ENCODE measurements around the gene FOXD4L1. TPM values are rescaled to one million over a fixed set of nuclear protein-coding genes. Genes with fewer than 3 reads are reported as not detected.
"Not testable (repeated sequence)": the region's sequence is repeated elsewhere in the genome, so short reads cannot be mapped to it uniquely, and the experiment has no call there.

The FOXD4L1 gene
- total RNA-seq, 1 donor from 2014 or later: 0.44 TPM

DNA sequence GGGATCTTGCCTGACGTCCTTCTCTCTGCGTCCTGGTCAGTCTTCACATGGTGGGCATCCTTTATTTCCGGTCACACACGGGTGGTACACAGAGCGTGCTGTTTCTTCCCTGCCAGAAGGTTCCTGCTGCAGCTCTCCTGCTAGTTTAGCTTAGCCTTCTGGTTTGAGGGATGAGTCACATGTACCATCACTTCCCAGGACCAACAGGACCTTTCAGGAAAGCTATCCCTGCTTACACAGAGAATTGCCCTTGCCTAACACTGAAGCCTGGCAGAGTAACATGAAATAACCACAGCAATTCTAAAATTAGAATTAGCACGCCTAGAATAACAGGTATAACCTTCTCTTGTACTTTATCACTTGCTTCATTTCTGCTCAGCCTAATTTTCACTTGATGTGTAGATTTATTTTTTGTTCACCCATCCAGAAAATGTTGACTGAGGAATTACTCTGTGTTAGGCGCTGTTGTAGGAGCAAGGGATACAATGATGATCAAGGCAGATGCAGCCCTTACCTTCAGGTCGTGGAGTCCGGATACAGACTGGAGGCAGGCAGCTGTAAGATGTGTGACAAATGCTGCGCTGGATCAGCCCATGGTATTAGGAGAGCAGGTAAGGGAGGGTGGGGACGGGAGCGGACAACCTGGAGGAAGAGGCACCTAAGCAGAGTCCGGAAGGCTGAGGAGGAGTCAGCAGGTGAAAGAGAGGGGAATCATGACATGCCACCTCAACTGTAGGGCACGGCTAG, 9.1 kb downstream of the FOXD4L1 start:
- H3K27me3 Mint-ChIP-seq (ENCODE audit: unreplicated experiment); H3K36me3 Mint-ChIP-seq (ENCODE audit: unreplicated experiment); H3K4me3 Mint-ChIP-seq (ENCODE audit: unreplicated experiment); H3K4me1 Mint-ChIP-seq (ENCODE audit: low read depth, unreplicated experiment); H3K27ac Mint-ChIP-seq (ENCODE audit: unreplicated experiment); DNase-seq; H3K9me3 Mint-ChIP-seq (ENCODE audit: unreplicated experiment): not testable (repeated sequence)

DNA sequence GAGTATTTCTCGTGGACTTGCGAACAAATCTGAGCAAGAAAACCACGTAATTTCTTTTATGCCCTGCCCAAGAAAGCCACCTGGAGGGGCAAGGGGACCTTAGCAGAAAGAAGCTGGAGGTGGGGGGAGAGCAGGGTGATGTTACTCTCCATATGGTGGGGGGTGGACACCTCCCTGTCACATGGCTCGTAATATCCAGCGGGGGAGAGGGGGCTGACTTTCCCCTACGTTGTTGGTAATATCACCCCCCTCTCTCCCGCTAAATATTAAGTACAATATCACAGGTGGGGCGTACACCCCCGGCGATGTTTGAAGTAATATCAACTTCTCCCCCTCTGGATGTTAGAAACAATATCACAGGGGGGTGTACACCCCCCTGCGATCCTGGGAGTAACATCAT, 9.7 kb downstream of the FOXD4L1 start:
- not testable (repeated sequence) for H3K27me3 Mint-ChIP-seq (ENCODE audit: unreplicated experiment); H3K4me3 Mint-ChIP-seq (ENCODE audit: unreplicated experiment); DNase-seq; H3K4me1 Mint-ChIP-seq (ENCODE audit: low read depth, unreplicated experiment); H3K9me3 Mint-ChIP-seq (ENCODE audit: unreplicated experiment); H3K36me3 Mint-ChIP-seq (ENCODE audit: unreplicated experiment); H3K27ac Mint-ChIP-seq (ENCODE audit: unreplicated experiment)

DNA sequence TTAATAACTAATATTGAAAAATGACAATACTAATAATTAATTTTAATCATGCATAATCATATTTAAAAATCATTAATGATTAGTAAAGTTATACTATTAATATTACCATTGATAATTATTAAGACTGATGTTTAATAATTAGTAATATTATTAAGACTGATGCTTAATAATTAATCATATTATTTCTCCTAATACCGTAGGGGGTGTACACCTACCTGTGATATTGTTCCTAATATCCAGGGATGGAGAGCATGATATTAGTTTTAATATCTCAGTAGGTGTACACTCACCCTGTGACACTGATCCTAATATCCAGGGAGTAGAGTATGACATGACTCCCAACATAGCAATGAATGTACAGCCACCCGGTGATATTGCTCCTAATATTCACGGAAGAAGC, 12.4 kb downstream of the FOXD4L1 start:
- H3K4me1 Mint-ChIP-seq (ENCODE audit: low read depth, unreplicated experiment); H3K27ac Mint-ChIP-seq (ENCODE audit: unreplicated experiment); H3K9me3 Mint-ChIP-seq (ENCODE audit: unreplicated experiment); H3K4me3 Mint-ChIP-seq (ENCODE audit: unreplicated experiment); DNase-seq; H3K27me3 Mint-ChIP-seq (ENCODE audit: unreplicated experiment); H3K36me3 Mint-ChIP-seq (ENCODE audit: unreplicated experiment): not testable (repeated sequence)

DNA sequence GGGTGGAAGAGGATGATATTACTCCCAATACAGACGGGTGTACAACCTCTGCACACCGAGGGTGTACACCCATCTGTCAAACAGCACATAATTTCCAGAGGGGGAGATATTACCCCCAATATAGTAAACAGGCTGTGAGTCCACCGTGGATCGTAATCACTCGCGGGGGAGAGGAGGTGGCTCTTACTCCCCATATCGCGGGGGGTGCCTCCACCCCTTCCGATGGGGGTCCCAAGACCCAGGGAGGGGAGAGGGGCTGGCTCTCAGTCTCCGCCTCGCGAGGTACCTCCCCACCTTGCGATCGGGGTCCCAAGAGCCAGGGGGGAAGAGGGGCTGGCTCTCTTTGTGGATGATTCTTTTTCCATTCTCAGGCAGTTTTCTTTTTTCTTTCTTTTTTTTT, 13.4 kb downstream of the FOXD4L1 start:
- DNase-seq; H3K4me1 Mint-ChIP-seq (ENCODE audit: low read depth, unreplicated experiment); H3K4me3 Mint-ChIP-seq (ENCODE audit: unreplicated experiment); H3K9me3 Mint-ChIP-seq (ENCODE audit: unreplicated experiment); H3K36me3 Mint-ChIP-seq (ENCODE audit: unreplicated experiment); H3K27me3 Mint-ChIP-seq (ENCODE audit: unreplicated experiment); H3K27ac Mint-ChIP-seq (ENCODE audit: unreplicated experiment): not testable (repeated sequence)

DNA sequence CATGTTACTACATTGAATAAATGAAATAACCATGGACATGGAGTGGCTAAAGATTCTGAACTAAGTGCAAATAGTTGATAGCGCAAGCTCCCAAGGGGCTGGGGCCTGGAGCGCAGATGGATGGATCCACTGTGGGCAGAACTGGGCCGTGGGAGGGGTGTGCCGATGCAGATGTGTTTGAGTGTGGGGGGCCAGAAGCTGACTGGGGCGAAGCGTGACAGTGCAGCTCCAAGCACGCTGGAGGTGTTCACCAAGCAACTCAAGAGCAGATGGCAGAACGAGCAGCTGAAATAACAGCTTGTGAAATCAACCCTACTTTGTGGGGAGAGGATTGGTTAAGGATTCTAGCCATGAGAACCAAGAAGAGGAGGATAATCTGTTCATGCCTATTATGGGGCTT, 17.0 kb downstream of the FOXD4L1 start:
- not testable (repeated sequence) for H3K36me3 Mint-ChIP-seq (ENCODE audit: unreplicated experiment); H3K27me3 Mint-ChIP-seq (ENCODE audit: unreplicated experiment); H3K27ac Mint-ChIP-seq (ENCODE audit: unreplicated experiment); H3K9me3 Mint-ChIP-seq (ENCODE audit: unreplicated experiment); H3K4me3 Mint-ChIP-seq (ENCODE audit: unreplicated experiment); DNase-seq; H3K4me1 Mint-ChIP-seq (ENCODE audit: low read depth, unreplicated experiment)

DNA sequence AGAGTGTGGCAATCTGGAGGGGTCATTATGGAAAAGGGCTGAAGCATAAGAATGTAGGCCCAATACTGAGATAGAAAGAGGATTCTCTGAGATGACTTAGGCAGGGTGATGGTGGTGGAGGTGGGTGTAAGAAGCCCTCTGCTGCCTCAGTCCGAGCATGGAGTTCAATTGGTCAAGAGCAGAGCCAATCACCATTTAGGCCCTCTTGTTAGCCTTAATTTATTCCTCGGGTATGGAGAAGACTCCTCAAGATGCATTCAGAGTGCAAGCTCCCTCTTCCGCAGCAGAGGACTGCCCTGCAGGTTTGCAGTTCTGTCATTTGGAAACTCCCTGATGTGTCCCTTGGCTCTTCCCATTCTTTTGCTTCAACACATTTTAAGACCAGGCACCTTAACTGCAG, 17.5 kb downstream of the FOXD4L1 start:
- not testable (repeated sequence) for H3K27ac Mint-ChIP-seq (ENCODE audit: unreplicated experiment)

DNA sequence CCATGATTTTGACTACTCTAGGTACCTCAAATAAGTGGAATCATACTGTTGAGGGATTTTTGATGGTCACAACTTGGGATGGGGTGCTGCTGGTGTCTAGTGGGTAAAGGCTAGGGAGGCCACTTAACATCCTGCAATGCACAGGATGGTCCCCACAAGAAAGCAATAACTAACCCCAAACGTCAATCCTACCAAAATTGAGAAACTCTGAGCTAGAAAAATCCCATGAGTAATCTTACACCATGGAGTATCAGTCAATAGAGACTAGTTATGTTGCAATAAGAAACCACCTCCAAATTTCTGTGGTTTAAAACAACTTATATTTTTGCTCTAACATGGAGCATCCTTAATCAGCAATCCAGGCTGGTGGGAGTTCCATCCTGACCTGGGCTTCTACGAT, 18.6 kb downstream of the FOXD4L1 start:
- H3K27ac Mint-ChIP-seq (ENCODE audit: unreplicated experiment); H3K27me3 Mint-ChIP-seq (ENCODE audit: unreplicated experiment); H3K4me3 Mint-ChIP-seq (ENCODE audit: unreplicated experiment); DNase-seq; H3K9me3 Mint-ChIP-seq (ENCODE audit: unreplicated experiment); H3K4me1 Mint-ChIP-seq (ENCODE audit: low read depth, unreplicated experiment); H3K36me3 Mint-ChIP-seq (ENCODE audit: unreplicated experiment): not testable (repeated sequence)

More for the DNA sequence above, 17.5 kb downstream of the FOXD4L1 start:
- H3K4me3 Mint-ChIP-seq (ENCODE audit: unreplicated experiment); H3K4me1 Mint-ChIP-seq (ENCODE audit: low read depth, unreplicated experiment); H3K9me3 Mint-ChIP-seq (ENCODE audit: unreplicated experiment); H3K27me3 Mint-ChIP-seq (ENCODE audit: unreplicated experiment); DNase-seq; H3K36me3 Mint-ChIP-seq (ENCODE audit: unreplicated experiment): not testable (repeated sequence)

DNA sequence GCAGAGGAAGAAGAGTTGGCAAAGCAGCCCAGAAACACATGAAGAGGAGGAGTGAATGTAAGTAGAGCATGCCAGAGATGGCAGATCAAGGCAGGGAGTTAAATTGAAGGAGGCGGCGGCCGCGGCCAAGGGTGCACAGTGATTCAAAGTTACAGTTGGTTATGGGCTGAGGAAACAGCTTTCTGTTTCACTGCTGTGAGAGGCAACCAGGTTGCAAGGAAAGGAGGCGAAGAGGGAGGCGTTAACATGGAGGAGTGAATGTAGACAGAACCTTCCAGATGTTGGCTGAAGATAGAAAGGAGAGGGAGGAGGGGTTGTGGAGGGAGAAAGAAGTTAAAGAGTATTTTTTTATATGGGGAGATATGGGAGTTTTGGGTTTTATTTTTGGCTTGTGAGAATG, 22.4 kb downstream of the FOXD4L1 start:
- DNase-seq; H3K27me3 Mint-ChIP-seq (ENCODE audit: unreplicated experiment); H3K9me3 Mint-ChIP-seq (ENCODE audit: unreplicated experiment); H3K36me3 Mint-ChIP-seq (ENCODE audit: unreplicated experiment); H3K4me1 Mint-ChIP-seq (ENCODE audit: low read depth, unreplicated experiment); H3K4me3 Mint-ChIP-seq (ENCODE audit: unreplicated experiment); H3K27ac Mint-ChIP-seq (ENCODE audit: unreplicated experiment): not testable (repeated sequence)

DNA sequence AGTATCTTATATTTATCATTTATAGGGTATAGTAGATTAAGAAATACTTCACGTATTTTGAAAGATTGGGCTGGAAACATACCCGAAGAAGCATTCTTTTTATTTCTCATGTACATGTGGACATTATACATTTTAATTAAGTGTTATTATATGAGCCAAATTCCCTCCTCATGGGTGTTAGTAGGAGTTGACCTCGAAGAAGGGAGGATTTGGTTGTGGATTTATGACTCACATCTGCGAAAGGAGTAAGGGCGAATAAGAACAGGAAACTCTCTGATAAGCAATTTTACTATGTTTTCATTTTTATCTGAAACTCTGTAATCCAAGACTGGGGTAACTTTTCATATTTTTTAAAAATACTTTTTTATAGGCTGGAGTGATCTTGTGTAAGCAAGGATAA, 23.0 kb downstream of the FOXD4L1 start:
- not testable (repeated sequence) for H3K9me3 Mint-ChIP-seq (ENCODE audit: unreplicated experiment); H3K4me3 Mint-ChIP-seq (ENCODE audit: unreplicated experiment); H3K4me1 Mint-ChIP-seq (ENCODE audit: low read depth, unreplicated experiment); H3K27me3 Mint-ChIP-seq (ENCODE audit: unreplicated experiment); H3K27ac Mint-ChIP-seq (ENCODE audit: unreplicated experiment); H3K36me3 Mint-ChIP-seq (ENCODE audit: unreplicated experiment); DNase-seq

DNA sequence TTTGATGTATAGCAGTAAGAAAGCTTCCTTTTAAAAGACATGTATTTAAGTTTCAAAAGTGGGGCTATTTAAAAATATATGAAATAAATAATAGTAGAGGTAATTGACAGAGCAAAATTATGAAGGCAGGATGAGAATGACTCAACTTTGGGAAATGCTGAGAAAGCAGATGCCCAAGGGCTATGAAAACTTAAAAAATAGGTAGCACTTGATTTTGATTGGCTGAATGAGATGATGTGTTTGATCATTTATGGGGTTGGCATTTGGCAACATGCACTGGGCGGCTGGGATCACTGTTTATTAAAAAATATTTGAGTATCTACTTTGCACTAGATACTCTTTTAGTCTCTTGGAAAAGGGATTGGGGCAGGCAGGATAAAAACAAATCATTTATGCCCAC, 26.5 kb downstream of the FOXD4L1 start:
- not testable (repeated sequence) for H3K4me1 Mint-ChIP-seq (ENCODE audit: low read depth, unreplicated experiment); H3K27ac Mint-ChIP-seq (ENCODE audit: unreplicated experiment); DNase-seq; H3K9me3 Mint-ChIP-seq (ENCODE audit: unreplicated experiment); H3K4me3 Mint-ChIP-seq (ENCODE audit: unreplicated experiment); H3K27me3 Mint-ChIP-seq (ENCODE audit: unreplicated experiment); H3K36me3 Mint-ChIP-seq (ENCODE audit: unreplicated experiment)

DNA sequence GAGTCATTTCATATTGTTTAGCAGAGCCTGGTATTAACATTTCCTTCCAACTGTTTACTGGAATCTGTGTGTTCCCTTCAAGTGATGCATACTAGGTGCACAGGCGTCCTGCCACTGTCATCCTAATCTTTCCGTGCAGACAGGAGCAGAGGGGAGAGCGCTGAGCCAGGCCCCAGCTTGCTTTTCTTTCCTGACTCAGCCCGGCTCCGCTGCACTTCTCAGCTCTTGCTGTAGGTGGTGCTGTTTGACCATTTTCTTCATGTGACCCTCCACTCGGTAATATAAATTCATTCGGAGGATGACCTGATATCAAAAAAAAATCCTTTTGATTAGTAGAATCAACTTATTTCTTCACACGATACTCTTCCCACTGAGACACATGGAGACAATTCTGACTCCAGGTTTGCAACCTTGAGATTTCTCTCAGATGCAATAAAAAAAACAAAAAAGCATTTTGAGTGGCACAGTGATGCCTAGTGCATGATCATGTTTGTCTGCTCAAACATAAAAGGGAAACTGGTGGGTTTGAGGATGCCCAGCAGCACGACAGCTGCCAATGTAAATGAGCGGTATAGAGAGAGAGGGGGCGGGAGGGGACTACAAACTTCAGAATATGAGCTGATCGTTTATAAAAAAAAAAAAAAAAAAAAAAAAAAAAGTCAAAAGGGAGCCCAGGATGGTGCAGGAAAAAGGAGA, 29.0 kb downstream of the FOXD4L1 start:
- not testable (repeated sequence) for DNase-seq; H3K9me3 Mint-ChIP-seq (ENCODE audit: unreplicated experiment); H3K4me1 Mint-ChIP-seq (ENCODE audit: low read depth, unreplicated experiment); H3K36me3 Mint-ChIP-seq (ENCODE audit: unreplicated experiment); H3K27ac Mint-ChIP-seq (ENCODE audit: unreplicated experiment); H3K27me3 Mint-ChIP-seq (ENCODE audit: unreplicated experiment); H3K4me3 Mint-ChIP-seq (ENCODE audit: unreplicated experiment)

DNA sequence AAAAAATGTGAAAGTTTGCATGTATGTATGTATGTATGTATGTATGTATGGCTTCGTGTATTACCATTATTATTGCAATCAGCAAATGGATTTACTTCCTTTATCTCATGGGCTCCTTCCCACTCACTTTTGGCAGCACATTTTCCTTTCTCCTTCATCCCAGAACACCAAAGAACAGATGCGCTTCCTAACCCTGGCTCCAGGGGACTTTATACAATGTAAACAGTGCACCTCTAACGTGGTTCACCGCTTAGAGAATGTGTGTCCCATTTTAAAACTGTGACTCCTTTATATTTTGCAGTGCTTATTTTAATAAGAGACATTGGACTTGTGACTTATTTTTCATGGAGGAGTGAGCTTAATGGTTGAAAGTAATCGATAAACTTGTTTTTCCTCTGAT, 29.7 kb downstream of the FOXD4L1 start:
- DNase-seq; H3K27ac Mint-ChIP-seq (ENCODE audit: unreplicated experiment); H3K9me3 Mint-ChIP-seq (ENCODE audit: unreplicated experiment); H3K27me3 Mint-ChIP-seq (ENCODE audit: unreplicated experiment); H3K4me3 Mint-ChIP-seq (ENCODE audit: unreplicated experiment); H3K36me3 Mint-ChIP-seq (ENCODE audit: unreplicated experiment); H3K4me1 Mint-ChIP-seq (ENCODE audit: low read depth, unreplicated experiment): not testable (repeated sequence)

Data from glutamatergic neuron (in vitro differentiated cells).